Stimulated activated CD4-positive, alpha-beta T cell treated with anti-CD3 and anti-CD28 coated beads, Interleukin-2, amount 100 ng/mL, for 24 hours (primary cell): ENCODE data around the gene CD28.

Source experiments
- DNase-seq, 2 donors: peaks; one replicate each; pipeline ENCODE4 v3.0.0-alpha.2; 2020

Gene CD28

GRCh38 chr2:203706403-203706802, at the start of gene CD28:
Gene CD28, plus strand, starts transcription at chr2:203706639. Its CDS starts 58 bp downstream, at chr2:203706697.
- DNase-seq = peak; percentile 85 to 87

GRCh38 chr2:203659331-203660049, 46.9 kb upstream of the CD28 start:
- DNase-seq = no peak

GRCh38 chr2:203660465-203660864, 46.0 kb upstream of the CD28 start:
- DNase-seq = no peak

GRCh38 chr2:203661279-203661908, 45.0 kb upstream of the CD28 start:
- DNase-seq = no peak

GRCh38 chr2:203662487-203662886, 44.0 kb upstream of the CD28 start:
- DNase-seq = no peak

- no peak for DNase-seq
These were observed 43.5 kb upstream of the CD28 start for GRCh38 chr2:203662951-203663350.

GRCh38 chr2:203664029-203664755, 42.2 kb upstream of the CD28 start:
- DNase-seq = no peak

GRCh38 chr2:203667838-203668237, 38.6 kb upstream of the CD28 start:
- DNase-seq = no peak

GRCh38 chr2:203669820-203670219, 36.6 kb upstream of the CD28 start:
- no peak for DNase-seq

GRCh38 chr2:203670939-203671338, 35.5 kb upstream of the CD28 start:
- DNase-seq = no peak

- no peak for DNase-seq
These were observed 34.6 kb upstream of the CD28 start for GRCh38 chr2:203671876-203672275.

- no peak for DNase-seq
These were observed 33.6 kb upstream of the CD28 start for GRCh38 chr2:203672856-203673255.

GRCh38 chr2:203673933-203674332, 32.5 kb upstream of the CD28 start:
- DNase-seq = peak in 1 of 2 donors; percentile 17

GRCh38 chr2:203675086-203675485, 31.4 kb upstream of the CD28 start:
- DNase-seq = no peak

- DNase-seq = no peak
These were observed 27.5 kb upstream of the CD28 start for GRCh38 chr2:203678971-203679370.

- no peak for DNase-seq
These were observed 27.0 kb upstream of the CD28 start for GRCh38 chr2:203679401-203679800.

- no peak for DNase-seq
These were observed 24.5 kb upstream of the CD28 start for GRCh38 chr2:203681978-203682377.

GRCh38 chr2:203682688-203683130, 23.7 kb upstream of the CD28 start:
- DNase-seq = no peak

- DNase-seq = no peak
These were observed 23.0 kb upstream of the CD28 start for GRCh38 chr2:203683421-203683820.

GRCh38 chr2:203683932-203684556, 22.4 kb upstream of the CD28 start:
- DNase-seq = peak in 1 of 2 donors; percentile 17

GRCh38 chr2:203685081-203685621, 21.3 kb upstream of the CD28 start:
- DNase-seq = no peak

GRCh38 chr2:203685789-203686420, 20.5 kb upstream of the CD28 start:
- DNase-seq = no peak

- no peak for DNase-seq
These were observed 19.3 kb upstream of the CD28 start for GRCh38 chr2:203687165-203687564.
